GM20431 (cell line): ENCODE data around the gene SDHAF1.

Experiments used
- in situ Hi-C: fragments of 300-500 bp; cut with MseI, MboI; formaldehyde crosslinking; loops from one replicate; pipeline ENCODE4 v1.15.0; 2020; ENCODE audit warnings: low sequenced_read_pairs; ENCODE audit not compliant: unreplicated experiment

SDHAF1 gene

DNA sequence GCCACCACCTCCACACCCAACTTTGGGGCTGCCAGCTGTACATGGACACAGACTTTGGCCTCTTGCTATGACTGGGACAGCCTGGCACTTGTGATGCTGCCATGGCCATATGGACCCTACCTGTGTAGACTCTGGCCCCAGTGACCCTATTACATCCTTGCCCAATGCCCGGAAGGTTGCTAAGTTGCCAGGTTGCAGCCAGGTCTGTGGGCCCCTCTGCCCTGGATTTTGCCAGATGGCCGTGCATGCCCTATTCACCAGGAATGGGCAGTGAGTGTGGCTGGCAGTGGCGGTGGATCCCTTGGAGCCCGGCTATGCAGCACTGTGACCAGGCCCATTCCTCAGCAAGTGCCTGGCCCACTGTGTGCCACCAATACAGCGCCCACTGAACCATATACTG is 8.9 kb upstream of the SDHAF1 start:
- in situ Hi-C loops = no loop called here

DNA sequence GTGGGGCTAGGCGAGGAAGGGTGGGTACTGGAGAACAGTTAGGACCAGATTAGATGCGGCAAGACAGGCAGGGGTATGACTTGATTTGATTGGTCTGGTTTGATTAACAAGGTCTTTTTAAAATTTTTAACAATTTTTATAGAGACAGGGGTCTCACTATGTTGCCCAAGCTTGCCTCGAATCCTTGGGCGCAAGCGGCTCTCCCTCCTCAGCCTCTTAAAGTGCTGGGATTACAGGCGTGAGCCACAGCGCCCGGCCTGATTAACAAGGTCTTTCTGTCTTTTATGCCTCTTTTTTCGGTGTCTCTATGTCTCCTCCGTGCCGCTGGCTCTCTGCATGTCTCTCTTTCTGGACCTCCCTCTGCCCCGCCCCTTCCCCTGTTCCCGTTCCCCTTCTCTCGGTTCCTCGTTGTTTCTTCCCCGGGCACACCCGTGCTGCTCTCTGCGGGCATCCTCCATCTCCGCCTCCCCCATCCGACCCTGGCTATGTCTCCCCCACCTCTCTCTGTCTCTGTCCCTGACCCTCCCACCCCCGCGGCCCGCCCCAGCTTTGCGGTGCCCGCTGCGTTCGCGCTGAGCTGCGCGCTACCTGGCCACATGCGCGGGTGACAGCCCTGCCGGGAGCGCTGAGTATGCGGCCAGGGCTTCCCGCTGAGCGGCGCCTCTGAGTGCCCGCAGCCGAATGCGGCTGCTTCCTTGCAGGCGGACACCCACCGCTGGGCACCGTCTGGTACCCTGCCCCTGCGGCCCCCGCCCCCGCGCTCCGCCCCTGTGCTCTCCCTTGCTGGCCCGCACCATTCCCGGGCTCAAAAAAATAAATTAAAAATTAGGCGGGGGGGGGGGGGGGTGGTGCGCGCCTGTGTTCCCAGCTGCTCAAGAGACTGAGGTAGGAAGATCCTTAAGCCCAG is 8.1 kb upstream of the SDHAF1 start:
- in situ Hi-C loops = no loop called here

DNA sequence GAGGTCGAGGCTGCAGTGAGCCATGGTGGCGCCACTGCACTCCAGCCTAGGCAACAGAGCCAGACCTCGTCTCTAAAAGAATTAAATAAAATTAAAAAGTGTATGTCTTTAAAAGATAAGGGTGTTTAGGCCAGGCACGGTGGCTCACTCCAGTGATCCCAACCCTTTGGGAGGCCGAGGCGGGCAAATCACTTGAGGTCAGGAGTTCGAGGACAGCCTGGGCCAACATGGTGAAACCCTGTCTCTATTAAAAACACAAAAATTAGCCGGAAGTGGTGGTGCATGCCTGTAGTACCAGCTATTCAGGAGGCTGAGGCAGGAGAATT is 7.5 kb upstream of the SDHAF1 start:
- in situ Hi-C loops = no loop called here

DNA sequence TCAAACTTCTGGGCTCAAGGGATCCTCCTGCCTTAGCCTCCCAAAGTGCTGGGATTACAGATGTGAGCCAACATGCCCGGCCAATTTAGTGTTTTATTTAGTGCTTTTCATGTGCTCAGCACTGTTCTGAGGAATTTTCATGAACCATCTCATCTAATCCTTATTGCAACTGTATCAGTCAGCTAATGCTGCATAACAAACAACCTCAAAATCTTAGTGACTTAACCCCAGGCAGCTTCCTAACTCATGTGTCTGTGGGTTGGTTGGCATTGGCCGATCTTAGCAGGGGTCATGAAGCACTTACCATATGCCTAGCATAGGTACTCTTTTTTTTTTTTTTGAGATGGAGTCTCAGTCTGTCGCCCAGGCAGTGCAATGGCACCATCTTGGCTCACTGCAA is 6.2 kb upstream of the SDHAF1 start:
- in situ Hi-C loops = no loop called here

DNA sequence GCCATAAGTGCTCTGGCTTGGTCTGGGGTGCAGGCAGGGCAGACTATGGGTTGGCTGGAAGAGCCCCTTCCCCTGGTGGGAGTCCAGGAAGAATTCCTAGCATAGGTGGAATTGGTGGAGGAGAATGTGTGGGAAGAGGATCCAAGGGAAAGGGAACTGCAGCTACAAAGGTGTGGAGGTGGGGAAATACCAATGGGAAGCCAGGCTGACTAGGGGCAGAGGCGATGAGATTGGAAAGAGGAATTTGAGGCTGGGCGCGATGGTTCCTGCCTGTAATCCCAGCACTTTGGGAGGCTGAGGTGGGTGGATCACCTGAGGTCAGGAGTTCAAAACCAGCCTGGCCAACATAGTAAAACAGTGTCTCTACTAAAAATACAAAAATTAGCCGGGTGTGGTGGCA is 4.8 kb upstream of the SDHAF1 start:
- in situ Hi-C loops = no loop called here

DNA sequence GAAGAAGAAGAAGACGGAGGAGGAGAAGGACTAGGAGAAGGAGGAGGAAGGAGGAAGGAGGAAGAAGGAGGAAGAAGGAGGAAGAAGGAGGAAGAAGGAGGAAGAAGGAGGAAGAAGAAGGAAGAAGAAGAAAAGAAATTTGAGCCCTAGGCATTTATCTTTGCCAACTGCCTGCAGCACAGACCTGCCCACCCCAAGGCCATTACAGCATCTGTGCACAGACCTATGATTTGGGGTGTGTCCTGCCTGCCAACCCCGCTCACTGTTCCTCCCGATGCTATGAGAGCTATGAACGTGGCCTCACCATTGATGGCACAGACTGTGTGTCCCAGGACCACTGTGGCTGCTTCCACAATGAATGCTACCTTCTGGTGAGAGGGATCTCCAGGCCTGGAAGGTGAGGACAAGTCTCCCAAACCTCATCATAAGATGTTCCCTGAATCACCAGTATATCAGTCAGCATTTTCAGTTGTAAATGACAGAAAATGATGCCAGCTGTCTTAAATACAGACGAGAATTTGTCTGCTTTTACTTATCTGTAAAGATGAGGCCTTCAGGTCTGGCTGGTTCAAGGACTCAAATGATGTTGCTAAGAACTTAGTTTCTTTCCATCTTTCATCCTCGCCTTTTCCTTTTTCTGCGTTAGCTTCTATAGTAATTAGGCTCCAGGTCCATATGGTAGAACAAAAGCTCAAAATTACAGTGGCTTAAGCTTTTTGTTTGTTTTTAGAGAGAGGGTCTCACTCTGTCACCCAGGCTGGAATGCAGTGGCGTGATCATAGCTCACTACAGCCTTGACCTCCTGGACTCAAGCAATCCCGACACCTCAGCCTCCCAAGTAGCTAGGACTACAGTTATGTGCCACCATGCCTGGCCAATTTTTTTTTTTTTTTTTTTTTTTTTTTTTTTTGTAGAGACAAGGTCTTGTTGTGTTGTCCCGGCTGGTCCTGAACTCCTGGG is 3.9 kb upstream of the SDHAF1 start:
- in situ Hi-C loops = no loop called here

DNA sequence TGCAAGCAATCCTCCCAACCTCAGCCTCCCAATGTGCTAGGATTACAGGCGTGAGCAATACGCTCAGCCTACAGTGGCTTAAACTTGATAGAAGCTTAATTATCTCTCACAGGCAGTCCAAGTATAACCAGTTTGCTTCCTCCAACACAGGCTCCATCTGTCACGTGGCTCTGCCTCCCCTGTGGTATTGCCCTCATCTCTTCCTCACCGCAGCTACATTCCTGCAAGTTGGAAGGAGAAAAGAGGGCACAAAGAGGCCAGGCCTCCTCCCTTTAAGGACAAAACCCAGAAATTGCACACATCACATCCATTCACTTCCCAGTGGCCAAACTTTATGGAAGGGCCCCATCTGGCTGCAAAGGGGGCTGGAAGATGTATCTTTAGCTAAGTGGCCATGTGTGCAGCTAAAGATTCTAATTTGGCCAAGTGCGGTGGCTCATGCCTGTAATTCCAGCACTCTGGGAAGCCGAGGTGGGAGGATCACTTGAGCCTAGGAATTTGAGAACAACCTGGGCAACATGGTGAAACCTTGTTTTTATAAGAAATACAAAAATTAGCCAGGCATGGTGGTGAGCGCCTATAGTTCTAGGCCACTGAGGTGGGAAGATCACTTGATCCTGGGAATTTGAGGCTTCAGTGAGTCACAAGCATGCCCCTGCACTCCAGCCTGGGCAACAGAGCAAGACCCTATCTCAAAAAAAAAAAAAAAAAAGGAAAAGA is 3.1 kb upstream of the SDHAF1 start:
- in situ Hi-C loops = no loop called here

DNA sequence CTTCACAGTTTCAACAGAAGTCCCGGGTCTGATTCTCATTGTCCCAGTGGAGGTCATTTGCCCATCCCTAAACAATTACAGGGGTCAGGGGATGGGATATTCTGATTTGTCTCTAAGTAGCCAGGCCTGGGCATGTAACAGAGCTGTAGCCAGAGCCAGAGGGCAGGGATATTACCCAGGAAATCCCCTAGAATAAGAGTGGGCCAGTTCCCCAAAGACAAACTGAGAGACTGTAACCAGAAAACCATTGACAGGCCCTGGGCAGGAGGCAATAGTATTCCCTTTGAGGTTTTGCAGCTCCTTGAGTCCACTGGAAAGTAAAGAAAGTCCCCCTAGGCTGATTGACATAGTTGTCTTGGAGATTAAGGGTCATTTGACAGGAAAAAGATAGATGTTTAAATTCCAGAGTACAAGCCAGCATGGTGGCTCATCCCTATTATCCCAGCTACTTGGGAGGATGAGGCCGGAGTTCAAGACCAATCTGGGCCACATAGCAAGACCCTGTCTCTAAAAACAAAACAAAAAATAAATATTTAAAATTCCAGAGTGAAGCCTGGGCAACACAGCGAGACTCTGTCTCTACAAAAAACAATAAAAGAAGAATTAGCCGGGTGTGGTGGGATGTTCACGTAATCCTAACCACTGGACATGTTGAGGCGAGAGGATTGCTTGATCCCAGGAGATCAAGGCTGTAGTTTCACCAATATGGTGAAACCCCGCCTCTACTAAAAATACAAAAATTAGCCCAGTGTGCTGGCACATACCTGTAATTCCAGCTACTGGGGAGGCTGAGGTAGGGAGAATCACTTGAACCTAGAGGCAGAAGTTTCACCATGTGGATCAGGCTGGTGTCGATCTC is 1.9 kb upstream of the SDHAF1 start:
- in situ Hi-C loops = no loop called here

DNA sequence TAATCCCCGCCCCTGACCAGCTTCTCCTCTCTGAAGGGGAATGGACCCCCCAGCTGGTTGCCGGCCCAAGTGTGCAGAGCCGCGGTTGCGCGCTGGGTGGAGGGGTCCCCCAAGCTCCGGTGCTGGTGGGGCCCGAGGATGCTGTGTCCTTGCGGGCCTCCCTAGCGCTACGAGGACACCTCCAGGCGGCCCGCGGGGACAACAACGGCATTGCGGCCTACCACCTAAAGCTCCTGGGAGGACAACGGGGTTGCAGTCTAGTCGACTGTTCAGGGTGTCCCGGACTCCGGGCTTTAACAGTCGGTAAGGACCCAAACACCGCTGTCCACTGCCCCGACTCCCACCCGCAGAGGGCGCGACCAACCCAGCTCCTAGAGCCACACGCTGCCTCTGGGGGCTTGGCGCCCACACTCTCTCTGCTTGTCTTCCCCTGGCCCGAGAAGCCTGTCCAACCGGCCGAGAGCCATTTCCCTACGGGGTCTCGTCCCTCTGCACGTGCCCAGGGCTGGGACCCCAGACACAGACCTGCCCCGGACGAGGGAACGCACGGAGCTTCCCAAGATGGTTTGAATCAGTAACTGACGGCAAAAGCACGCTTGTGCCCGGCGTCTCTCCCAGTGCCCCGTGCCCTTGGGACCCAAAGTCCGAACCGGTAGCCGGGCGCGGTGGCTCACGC is 927 bp upstream of the SDHAF1 start:
- in situ Hi-C loops = no loop called here

DNA sequence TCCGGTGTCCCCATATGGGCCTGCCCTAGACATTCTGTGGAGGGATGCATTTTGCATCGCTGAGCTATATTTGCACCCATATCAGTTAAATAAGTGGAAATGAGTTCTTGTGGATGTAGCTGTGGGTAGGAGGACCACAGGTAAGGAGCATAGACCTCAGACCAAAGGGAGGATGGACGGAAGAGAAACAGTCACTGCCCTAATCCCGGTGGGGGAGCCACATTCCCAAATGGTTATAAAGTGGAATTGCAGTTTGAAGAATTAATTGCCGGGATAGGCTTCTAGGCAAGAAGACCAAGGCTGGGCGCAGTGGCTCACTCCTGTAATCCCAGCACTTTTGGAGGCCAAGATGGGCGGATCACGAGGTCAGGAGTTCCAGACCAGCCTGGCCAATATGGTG is 1.8 kb downstream of the SDHAF1 start:
- in situ Hi-C loops = no loop called here

DNA sequence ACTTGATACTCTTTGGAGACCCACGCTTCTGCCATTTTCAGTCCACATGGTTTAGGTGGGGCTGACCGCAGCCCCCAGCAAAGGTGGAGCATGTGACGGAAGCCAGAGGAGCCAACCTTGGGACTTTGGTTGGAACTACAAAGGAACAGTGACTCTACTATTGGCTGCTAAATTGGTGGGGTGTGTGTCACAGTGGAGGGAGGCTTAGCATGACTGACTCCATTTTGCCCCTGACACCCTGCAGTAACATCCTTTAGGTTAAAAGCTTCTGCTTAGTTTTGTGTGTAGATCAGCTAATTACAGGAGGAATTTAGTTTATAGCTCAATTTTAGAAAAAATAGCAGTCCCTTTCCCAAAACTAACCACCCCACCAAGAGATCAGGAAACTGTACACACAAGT is 6.6 kb downstream of the SDHAF1 start:
- in situ Hi-C loops = no loop called here

DNA sequence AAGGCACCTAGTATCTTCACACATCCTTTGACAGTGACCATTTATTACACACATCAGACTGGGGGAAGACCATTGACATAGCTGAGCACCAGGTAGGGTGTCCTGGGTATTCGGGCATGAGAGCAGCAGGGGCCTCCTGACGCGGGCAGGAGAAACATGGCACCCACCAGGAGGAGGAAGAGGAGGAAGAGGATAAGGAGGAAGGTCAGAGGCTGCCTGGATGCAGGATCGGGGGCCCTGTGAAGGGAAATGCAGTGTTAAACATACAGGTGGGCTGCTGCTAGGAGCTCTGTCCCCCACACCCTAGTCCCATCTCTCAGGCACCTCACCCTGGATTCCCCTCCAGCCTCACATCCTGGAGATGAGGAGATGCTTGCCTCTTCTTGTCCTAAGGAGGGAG is 8.3 kb downstream of the SDHAF1 start:
- in situ Hi-C loops = no loop called here

DNA sequence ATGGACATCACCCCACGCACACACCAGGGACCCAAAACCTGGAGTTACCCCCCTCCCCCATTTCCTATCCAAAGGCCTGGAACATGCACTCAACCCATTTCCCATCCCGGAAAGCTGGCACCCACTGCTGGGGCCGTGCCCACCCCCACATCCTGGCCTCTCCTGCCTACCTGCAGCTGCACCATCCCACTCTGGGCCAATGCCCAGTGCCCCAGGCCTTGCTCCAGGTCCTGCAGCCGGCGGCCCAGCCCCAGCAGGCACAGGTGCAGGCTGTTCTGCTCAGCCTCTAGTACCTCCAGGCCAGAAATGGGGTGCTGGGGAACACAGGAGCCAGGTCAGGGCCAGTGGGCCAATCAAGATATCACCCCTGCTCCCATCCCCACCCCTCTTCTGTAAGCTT is 12.0 kb downstream of the SDHAF1 start:
- in situ Hi-C loops = no loop called here

DNA sequence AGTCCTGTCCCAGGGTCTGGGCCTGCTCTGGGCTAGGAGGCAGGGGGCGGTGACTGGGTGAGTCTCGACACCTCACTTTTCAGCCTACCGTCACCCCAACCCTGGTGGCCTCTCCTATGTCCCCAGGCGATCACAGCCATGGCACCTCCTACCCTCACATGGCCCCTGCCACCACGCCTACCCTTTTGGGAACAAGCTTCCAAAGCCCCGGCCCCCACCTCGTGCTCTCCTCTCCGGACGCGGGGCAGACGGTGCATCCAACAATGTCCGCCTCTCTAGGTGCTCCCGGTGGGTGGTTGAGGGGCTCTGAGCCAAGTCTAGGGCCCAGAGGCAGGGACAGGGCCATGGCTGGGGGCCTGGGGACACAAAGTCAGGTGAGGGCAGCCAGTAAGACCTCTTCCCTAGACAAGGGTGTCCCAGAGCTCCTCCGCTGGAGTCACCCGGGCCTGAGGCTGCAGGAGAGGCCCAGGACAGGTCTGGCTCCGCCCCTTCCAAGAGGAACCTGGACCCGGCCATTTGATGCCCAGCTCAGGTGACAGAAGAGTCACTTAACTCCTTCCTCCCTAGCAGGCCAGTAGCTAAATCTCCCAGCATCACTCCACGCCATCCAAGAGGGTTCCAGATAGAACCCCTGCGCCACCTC is 13.5 kb downstream of the SDHAF1 start, which contains the start of gene SYNE4:
Gene SYNE4 (minus strand): TSS at position 478 of the 643 bp plus-strand sequence. CDS start 132 bp downstream, at position 346.
- in situ Hi-C loops = no loop called here

DNA sequence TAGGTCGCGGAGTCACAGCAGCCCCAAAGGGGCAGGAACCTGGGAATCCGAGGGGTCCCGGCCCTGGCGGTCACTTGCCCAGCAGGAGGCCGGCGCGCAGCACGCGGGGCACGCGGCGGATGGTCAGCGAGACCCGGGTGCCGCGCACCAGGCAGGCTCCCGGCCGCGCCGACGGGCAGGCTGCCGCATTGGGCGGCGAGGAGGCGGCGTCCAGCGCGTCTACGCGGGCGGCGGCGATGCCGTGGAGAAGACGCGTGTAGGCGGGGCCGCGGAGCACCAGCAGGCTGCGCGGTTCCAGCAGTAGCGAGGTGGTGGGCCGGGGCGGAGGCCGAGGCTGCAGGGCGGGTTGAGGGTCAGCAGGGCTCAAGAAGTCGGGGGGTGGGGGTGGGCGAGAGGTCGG is 14.2 kb downstream of the SDHAF1 start:
- in situ Hi-C loops = no loop called here

DNA sequence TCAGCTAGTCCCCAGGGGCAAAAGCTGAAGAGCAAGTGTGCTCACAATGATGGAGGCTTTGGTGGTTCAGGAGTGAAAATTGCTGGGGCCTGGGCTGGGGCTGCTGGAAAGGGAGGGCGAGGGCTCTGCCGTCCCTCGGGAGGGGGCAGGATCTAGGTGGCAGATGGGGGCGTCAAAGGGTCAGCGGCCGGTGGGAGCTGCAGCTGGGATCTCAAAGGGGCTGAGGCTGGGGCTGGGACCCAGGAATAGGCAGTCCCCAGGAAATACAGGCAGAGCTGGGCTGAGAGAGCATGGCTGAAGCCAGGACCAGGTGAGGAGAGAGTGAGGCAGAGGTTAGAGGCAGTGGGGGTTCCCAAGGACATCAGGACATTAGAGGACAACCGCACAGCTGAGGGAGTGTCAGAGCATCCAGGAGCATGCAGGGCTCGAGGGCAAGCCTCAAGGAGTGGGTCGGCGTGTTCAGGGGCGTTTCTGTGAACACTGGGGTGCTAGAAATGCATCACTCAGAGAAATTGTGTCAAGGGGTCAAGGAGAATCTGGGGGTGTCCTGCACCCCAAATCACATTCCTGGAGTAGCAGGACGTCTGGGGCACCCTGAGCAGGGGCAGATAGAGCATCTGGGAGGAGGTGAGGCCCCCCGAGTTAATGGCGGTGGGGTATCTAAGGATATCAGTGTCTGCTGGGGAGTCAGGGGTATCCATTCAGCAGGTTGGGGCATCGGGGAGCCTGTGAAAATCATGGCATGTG is 14.8 kb downstream of the SDHAF1 start:
- in situ Hi-C loops = no loop called here

DNA sequence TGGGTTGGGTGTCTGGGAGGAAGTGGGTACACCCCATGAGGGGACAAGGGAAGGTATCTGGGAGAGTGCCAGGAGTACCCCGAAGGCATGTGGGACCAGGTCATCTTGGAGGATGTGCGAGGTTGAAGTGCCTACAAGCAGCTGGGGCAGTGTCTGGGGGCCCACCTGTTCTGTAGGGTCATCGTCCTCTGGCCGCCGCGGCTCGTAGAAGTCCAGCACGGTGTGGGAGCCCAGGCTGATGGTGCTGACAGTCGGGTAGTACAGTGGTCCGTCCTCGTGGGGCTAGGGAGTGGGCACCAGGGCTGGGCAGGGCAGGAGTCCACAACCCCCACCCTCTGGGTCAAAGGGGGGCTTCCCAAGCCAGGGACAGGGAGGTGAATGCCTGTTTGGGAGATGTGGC is 15.4 kb downstream of the SDHAF1 start:
- in situ Hi-C loops = no loop called here
